ENCODE results near the gene LETMD1.

DNA sequence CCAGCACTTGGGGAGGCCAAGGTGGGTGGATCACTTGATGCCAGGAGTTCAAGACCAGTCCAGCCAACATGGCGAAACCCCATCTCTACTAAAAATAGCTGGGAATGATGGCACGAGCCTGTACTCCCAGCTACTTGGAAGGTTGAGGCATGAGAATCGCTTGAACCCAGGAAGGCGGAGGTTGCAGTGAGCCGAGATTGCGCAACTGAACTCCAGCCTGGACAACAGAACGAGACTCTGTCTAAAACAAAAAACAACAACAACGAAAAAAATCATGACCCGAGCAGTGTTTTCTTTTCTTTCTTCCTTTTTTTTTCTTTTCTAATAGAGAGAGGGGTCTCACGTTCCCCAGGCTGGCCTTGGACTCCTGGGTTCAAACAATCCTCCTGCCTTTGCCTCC is 38.8 kb downstream of the LETMD1 start:
- TF ChIP-seq ZNF558 (tag by site-specific recombination; IDR thresholded peaks at IDR 0.05) (no peak), OVOL3 (tag by site-specific recombination; IDR thresholded peaks at IDR 0.05) (no peak), ZNF24 (tag by site-specific recombination; IDR thresholded peaks at IDR 0.05) (no peak)

Measured in HEK293 (cell line).